HG03045 (cell line): ENCODE measurements around the gene NASP.
A peak's percentile ranks its signal among the peaks of the same experiment; 100 is the strongest.

ENCODE experiments used
- ATAC-seq: cut with Tn5 transposase; IDR thresholded peaks from one replicate; pipeline ENCODE4 v1.9.1; 2021; ENCODE audit warnings: mild to moderate bottlenecking, moderate library complexity; ENCODE audit not compliant: unreplicated experiment

NASP gene, protein sequence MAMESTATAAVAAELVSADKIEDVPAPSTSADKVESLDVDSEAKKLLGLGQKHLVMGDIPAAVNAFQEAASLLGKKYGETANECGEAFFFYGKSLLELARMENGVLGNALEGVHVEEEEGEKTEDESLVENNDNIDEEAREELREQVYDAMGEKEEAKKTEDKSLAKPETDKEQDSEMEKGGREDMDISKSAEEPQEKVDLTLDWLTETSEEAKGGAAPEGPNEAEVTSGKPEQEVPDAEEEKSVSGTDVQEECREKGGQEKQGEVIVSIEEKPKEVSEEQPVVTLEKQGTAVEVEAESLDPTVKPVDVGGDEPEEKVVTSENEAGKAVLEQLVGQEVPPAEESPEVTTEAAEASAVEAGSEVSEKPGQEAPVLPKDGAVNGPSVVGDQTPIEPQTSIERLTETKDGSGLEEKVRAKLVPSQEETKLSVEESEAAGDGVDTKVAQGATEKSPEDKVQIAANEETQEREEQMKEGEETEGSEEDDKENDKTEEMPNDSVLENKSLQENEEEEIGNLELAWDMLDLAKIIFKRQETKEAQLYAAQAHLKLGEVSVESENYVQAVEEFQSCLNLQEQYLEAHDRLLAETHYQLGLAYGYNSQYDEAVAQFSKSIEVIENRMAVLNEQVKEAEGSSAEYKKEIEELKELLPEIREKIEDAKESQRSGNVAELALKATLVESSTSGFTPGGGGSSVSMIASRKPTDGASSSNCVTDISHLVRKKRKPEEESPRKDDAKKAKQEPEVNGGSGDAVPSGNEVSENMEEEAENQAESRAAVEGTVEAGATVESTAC

GRCh38 chr1:45583666-45584350 lies at the start of gene NASP:
TSS of gene NASP (plus strand) at chr1:45584041. CDS start at chr1:45584147, 106 bp downstream.
- ATAC-seq: peak; percentile 52

DNA sequence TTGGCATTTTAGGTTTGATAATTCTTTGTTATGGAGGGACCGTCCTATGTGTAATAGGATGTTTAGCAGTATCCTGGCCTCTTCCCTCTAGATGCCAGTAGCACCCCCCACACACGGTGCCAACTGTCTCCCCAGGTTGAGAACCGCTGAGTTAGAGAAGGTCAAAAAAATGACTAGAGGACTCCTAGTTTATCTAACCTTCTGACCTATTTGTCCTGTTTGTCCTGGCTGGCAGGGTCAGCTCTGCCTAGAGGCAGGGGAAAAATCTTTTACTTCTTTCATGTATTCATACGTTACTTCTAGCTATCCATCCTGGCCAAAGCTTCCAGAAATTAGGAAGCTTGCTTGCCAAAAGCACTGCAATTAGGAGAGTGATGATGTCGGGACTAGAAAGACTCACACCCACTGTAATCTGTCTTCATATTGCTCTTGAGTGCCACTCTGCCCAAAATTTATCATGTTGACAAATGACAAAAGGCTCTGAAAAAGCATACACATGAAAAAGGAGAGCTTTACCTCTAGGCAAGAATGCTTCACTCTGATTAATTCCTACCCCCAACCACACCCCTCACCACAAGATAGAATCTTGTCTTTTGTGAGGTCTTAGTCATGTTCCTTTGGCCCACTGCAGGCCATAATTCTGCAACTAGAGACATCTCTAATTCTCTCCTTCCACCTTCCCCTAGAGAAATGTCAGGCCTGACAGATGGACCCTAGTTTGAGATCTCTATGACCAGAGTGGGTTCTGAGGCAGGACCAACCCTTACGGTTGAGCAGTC lies 47.7 kb upstream of the NASP start:
- no peak for ATAC-seq

DNA sequence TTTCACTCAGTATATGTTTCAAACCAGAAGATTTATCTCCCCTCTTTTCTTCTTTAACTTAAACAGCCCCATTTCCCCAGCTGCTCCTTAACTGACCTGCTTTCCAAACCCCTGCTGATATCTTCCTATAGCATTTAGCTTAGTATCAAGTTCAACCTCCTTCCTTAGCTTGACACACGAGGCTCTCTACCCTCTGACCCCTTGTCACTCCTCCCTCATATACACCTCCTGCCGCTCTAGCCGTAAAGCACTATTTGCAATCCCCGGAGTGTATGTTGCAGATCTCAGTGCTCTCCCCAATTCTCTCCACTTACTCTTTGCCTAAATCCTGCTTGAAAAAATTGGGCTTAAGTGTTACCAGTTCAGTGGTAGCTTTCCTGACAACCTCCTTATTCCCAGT lies 47.0 kb upstream of the NASP start:
- no peak for ATAC-seq

- ATAC-seq: no peak
Measured at GRCh38 chr1:45541193-45541592, 42.6 kb upstream of the NASP start.

DNA sequence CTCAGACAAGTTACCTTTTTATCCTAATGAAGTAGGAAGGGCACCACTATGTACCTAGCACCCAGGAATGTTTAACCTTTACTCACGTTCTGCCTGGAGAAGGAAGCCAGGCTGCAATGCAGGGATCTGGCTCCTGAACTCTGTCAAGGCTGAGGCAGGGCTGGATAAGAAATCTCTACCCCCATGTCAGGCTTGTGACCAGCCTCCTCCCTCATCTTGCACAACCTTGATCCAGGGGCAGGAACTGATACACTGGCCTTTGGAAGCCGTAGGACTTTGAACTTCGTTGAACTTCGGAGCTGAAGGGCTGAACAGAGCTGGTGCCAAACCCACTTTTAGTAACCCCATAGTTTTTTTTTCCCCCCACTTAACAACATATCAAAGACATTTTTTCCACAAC lies 41.2 kb upstream of the NASP start:
- ATAC-seq: no peak

DNA sequence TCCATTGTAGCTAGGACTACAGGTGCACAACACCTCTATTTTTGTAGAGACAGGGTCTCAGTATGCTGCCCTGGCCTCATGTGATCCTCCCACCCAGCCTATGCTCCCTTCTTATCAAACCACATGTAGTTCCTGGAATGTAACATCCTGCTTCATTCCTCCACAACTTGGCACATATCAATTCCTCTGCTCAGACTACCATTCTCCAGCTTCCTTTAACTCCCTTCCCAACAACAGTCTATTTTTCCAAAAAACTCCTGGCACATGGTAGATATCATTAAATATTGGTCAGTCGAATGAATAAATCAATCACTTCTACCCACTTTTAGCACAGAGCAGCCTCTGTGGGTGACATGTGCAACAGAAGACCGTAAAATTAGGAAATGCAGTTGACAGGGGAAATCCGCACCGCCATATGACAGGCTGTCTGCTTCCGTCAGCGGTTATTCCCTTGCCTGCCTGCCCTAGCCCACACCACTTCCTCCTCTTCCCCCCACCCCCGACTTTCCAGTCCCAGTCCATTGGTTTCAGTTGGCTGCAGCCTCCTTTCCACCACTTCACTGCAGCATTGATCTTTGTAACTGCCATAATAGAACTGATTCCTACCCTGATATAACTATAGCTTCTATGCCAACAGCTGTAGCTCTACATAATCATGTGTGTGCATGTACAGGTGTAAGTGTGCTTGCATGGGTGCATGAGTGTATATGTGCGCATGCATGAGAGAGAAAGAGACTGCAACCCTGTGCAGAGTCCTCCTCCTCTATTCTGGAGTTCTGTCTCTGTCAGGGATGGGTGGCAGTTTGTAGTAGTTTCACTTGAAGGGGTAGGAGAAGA lies 40.0 kb upstream of the NASP start:
- ATAC-seq: peak; percentile 65

DNA sequence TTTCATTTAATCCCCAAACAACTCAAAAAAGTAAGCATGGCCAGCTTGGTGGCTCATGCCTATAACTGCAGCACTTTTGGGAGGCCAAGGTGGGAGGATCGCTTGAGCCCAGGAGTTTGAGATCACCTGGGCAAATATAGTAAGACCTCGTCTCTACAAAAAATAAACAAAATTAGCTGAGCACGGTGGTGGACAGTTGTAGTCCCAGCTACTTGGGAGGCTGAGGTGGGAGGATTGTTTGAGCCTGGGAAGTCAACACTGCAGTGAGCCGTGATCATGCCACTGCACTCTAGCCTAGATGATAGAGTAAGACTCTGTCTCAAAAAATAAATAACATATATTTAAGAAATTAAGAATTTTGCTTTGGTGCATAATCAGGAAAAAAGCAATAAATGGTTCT lies 39.3 kb upstream of the NASP start:
- no peak for ATAC-seq

GRCh38 chr1:45545019-45545493 lies 38.8 kb upstream of the NASP start:
- peak; percentile 62 for ATAC-seq

DNA sequence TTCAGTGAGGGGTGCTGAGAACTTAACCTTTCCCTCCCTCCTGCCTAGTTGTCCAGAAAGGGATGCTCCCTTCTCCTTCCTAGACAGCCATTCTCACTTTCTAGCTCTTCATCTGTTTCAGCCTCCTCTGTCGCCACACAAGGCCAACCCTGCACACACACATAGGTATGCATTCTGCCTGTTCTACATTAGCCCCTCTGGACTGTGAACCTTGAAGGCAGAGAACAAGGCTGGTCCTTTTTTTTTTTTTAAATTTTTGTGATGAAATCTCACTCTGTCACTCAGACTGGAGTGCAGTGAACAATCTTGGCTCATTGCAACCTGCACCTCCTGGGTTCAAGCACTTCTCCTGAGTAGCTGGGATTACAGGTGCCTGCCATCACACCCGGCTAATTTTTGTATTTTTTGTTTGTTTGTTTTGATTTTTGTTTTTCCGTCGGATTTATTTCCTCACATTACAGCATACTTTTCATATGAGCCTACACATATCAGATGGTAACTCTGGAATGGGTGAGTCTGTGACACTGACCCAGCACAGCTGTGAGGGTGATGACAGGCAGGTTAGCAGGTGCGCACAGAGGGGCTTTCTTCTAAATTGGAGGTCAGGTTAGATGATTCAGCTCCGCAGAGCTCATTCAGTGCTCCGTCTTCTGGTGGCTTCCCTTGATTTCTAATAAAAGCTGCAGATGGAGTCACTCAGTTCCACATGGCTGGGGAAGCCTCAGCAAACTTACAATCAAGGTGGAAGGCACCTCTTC lies 38.1 kb upstream of the NASP start:
- no peak for ATAC-seq

- ATAC-seq: peak; percentile 92
Measured at GRCh38 chr1:45550401-45551351, 33.2 kb upstream of the NASP start, which contains the start of gene AKR1A1. TSS of gene AKR1A1 (plus strand) at chr1:45550826. CDS start at chr1:45561795, 10,969 bp downstream.

- ATAC-seq: no peak
Measured at GRCh38 chr1:45551684-45552083, 32.2 kb upstream of the NASP start.

DNA sequence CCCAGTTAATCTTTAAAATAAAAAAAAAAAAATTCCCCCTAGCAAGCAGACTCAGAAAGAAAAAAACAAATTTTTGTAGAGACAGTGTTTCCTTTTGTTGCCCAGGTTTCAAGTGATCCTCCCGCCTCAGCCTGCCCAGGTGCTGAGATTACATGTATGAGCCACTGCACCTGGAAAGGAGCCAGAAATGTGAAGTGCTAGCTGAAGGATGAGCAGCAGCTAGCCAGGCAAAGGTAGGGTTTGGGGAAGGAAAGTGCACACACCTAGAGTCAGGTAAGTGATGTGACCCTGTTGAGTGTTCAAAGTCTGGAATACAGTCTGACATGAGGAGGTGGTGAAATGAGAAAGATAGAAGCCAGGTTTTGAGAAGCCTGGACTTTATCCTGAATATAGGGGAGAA lies 31.5 kb upstream of the NASP start:
- ATAC-seq: no peak

DNA sequence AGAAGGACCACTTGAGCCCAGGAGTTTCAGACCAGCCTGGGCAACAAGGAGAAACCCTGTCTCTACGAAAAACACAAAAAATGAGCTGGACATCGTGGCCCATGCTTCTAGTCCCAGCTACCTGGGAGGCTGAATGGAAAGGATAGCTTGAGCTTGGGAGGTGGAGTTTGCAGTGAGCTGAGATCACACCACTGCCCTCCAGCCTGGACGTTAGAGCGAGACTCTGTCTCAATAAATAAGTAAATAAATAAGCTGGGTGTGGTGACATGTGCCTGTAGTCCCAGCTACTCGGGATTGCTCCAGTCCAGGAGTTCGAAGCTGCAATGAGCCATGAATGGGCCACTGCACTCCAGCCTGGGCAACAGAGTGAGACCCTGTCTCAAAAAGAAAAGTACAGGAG lies 29.6 kb upstream of the NASP start:
- no peak for ATAC-seq

DNA sequence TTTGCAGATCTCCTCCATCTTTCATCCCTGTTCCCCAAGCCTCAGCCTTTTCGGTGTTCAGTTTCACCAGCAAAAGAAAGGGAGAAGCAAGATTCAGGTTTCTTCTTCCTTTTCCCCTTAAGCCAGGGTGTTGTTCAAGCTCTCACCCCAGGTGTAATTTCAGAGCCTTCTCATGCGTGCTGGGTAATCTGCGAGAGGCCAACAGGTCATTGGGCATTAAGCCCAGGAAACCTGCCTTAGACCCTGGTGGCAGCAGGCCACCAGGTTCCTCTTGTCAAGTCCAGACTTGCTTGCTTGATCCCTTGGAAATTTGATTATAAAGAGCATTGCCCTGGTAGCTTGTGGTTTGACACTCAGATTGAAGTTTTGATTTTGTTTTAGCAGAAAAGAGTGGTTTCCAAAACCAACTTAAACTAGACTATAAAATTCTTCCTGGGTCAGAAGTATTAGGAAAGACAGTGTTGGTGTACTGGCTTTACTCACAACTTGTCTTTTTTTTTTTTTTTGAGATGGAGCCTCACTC lies 26.4 kb upstream of the NASP start:
- no peak for ATAC-seq

DNA sequence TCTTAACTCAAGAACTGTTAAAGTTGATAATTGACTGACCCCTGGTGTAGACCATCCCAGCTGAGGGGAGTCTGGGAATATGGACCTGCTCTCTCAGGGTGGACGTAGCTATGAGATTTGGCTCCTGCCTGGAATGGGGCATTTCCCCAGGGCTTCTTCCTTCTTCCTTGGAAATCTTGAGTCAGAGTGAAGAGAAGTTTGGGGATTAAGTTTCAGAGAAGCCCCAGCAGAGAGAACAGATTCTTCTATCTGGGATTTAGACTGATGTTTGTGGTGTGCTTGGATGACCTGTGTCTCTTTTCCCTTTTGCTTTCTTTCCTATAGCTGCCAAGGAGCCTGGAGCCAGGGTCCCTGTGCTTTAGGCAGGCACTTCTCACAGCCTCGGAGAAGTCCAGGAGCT lies 20.0 kb upstream of the NASP start:
- ATAC-seq: no peak

DNA sequence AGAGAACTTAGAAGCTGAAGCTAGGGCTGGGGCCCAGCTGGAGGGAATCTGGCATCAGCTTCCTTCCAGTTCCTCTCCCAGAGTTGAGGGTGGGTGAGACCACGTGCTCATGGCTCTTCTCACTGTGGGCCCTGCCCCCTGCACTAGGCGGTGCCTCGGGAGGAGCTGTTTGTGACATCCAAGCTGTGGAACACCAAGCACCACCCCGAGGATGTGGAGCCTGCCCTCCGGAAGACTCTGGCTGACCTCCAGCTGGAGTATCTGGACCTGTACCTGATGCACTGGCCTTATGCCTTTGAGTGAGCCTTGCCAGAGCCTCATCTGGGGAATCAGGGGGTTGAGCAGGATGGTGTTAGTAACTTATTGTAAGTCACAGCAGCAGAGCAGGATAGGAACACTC lies 17.1 kb upstream of the NASP start:
- no peak for ATAC-seq

GRCh38 chr1:45567911-45568310 lies 15.9 kb upstream of the NASP start:
- no peak for ATAC-seq

GRCh38 chr1:45568421-45568820 lies 15.4 kb upstream of the NASP start:
- no peak for ATAC-seq
